Measurements from ENCODE around the gene LOXHD1. TPM values are rescaled to one million over a fixed set of nuclear protein-coding genes. Genes with fewer than 3 reads are reported as not detected.

LOXHD1 gene
- total RNA-seq, 1 donor from 2014 or later = not detected

DNA sequence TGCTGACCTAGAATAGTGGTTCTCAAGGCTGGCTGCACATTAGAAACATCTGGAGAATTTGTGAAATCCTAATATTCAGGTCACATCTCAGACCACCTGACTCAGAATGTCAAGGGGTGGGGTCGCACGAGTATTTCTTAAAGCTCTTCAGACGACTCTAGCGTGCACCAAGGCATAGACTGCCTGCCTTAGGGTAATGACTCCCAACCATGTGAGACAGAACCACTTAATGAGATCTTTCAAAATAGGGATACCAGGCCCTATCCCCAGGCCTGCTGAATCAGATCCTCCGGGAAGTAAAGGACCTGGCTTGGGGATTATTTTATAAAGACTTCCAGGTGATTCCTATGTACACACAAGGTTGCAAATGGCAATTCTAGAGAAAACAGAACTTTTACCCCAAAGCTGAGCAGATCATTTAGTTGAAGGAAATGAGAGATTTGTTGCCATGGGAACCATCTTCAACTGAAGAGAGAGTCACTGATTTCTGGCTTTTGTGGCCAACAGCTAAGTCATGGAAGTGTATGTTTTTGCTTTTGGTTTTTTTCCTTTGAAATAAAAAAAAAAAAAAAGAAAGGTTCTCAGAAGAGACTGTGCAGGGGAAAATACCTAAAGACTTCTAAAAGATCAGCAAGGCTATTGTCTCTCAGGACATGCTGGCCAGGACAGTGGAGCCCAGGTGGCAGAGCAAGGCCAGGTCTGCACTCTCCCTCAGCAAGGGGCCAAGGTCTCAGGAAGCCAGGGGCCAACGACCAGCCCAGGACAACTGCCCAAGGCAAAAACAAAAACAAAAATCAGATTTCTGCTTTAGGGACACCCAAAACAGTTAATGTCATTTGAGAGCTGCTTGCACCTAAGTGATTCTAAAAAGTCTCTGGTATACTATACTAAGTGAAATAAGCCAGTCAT lies 15.3 kb upstream of the LOXHD1 start:
- no peak for ATAC-seq
- DNase-seq (ENCODE audit: low spot score) = no peak

DNA sequence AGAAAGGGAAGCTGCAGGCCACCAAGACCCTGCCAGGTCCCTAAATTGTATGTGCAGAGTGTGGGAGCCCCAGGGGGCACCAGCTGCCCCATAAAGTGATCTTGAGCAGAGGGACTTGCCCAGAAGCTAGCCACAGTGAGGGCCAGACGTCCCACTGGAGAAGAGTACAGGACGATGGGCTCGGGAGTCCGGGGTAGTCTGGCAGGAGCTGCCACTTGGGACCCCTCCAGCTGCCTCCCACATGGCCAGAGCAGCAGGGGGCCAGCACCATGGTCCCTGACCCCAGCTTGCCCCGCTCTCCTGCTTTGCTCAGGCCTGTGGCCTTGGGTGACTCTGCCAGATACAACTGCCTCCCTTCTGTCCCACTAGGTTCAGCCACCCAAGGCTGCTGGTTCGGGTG lies 11.7 kb upstream of the LOXHD1 start:
- ATAC-seq = no peak
- DNase-seq (ENCODE audit: low spot score) = no peak

DNA sequence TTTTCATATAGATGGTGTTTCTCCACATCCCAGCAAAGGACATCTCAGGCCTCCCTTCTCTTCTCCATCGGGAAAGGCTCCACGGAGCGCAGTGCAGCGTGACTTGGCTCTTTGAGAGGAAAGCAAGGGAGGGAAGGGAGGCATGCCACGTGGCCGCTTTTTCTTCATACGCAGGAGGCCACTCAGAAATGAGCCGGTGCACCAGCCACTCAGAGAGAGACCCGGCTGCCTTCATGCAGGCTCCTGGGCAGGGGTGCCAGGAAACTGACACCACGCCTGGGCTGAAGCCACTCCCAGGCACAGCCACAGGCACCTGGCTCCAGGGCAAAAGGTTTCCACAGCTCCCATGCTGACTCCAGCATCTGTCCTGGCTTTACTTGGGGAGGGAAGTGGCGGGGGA lies 11.1 kb upstream of the LOXHD1 start:
- ATAC-seq (no peak), DNase-seq (ENCODE audit: low spot score) (no peak)

DNA sequence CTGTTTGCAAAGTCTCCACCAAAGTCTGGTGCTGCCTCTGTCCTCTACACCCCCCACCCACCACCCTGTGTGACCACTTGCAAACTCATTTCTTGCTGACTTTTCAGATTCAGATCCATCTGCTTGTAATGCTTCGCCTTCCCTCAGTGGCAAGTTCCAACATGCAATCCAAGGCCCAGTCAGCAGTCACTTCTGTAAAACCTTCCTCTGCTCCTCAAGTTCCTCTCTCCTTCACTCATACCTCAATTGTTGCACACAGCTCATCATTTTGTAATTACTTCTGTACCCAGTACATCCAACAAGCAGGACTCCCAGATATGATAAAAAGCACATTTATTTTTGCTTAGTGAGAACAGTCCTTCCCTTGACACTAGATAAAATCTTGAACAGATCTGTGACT lies 6.5 kb upstream of the LOXHD1 start:
- no peak for ATAC-seq
- no peak for DNase-seq (ENCODE audit: low spot score)

DNA sequence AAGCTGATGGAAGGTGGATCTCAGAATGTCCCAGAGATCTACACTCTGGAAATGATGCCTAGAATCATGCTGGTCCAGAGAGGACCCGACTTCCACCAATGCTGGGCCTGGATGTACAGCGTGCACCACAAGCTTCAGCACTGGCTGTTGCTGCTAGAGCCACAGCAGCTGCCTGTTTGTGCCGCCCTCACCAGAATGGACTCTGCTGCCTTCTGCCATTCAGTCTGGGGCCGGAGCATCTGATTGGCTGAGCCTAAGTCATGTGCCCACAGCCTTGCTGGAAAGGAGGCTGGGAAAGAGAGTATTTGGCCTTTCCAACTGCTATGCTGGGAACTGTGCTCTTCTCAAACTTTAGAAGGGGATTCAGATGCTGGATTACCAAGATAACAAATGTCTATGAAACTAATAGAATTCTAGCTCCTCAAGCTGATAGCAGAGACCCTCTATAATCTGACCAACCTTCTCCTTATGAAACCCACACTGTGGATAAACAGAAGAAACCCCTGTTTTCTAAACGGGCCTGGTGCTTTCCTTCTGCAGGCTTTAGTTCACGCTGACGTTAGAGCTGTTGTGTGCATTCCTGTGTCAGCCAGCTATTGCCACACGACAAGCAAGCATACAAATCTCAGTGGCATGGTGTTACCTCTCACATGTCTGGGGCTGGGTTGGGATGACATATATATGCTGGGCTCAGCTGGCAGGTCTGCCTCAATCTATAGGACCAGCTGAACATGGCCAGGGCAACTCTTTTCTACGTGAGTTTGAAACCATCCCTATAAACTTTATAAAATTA lies 4.1 kb upstream of the LOXHD1 start:
- DNase-seq (ENCODE audit: low spot score) = no peak
- ATAC-seq = peak; percentile 24

DNA sequence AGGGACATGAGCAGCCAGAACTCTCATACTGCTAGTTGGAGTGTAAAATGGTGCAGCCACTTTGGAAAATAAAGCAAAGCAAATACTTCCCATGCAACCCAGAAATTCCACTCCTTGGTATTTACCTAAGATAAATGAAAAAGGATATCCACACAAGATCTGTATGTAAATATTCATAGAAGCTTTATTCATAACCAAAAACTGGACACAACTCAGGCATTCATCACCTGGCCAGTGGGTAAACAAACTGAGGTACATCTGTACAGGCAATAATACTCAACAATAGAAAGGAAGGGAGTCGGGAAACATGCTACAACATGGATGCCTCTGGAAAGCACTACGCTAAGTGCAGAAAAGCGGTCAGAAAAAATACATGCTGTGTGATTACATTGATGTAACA lies 2.5 kb upstream of the LOXHD1 start:
- no peak for DNase-seq (ENCODE audit: low spot score)
- no peak for ATAC-seq

DNA sequence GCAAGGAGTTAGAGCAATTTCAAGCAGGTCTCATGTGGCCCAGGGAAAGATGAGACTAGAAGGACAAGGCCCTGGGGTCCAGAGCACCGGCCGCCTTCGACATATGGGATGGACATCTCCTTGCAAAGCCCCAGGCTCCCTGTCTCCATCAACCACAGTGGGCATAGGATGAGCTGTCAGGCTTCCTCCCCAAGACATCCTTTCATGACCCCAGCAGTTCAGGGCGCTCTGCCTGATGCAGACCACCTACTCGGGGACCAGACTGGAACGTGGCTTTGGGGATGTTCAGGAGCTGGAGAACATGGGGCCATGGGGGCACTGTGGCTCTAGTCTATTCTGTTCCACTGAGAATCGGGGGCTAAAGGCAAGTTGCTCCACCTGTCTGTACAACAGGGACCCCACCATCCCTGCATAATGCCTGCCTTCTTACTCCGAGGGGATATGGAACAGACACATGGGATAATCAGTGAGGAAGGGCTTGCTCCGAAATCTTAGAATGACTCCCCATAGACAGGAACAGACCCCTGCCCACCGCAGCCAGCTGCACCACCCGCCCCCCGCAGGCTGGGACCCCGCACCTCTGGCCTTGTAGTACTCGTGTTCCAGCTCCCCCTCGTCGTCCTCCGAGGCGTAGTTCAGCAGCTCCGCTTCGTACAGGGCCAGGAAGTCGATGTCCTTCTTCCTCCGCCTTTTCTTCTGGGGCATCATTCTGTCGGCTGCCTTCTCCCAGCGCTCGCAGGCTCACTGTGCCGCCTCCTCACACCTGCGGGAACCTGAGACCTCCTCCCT lies 500 bp downstream of the LOXHD1 start:
- ATAC-seq = no peak
- DNase-seq (ENCODE audit: low spot score) = no peak

DNA sequence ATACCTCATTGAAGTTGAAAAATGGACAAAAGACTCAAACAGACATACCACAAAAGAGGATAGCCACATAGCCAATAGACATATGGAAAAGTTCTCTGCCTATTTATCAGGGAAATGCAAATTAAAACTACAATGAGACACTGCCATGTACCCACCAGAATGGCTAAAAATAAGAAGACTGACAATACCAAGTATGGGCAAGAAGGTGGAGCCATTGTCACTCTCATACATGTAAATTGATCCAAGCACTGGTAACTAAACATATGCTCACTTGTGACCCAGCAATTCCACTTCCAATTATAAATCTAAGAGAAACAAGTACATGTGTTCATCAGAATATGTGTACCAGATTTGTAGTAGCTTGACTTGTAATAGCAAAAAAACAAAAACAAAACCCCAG lies 4.6 kb downstream of the LOXHD1 start:
- ATAC-seq = no peak
- DNase-seq (ENCODE audit: low spot score) = no peak

DNA sequence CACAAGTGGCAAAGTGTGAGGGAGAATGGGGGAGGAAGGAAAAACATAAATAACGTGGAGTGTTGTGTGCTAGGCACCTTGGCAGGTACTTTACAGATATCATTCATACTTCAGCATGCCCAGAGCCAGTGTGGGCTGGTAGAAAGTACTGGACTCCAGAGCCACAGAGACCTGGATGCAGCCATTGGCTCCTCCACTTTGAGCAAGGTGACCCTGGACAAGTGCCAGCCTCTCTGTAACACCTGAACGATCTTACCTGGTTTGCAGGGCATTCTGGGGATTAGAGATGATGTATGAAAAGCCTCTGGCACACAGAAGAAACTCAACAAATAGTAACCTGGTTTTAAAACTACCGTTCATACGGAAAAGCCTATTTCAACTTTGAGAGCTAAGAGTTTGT lies 6.3 kb downstream of the LOXHD1 start:
- DNase-seq (ENCODE audit: low spot score) (no peak), ATAC-seq (no peak)

DNA sequence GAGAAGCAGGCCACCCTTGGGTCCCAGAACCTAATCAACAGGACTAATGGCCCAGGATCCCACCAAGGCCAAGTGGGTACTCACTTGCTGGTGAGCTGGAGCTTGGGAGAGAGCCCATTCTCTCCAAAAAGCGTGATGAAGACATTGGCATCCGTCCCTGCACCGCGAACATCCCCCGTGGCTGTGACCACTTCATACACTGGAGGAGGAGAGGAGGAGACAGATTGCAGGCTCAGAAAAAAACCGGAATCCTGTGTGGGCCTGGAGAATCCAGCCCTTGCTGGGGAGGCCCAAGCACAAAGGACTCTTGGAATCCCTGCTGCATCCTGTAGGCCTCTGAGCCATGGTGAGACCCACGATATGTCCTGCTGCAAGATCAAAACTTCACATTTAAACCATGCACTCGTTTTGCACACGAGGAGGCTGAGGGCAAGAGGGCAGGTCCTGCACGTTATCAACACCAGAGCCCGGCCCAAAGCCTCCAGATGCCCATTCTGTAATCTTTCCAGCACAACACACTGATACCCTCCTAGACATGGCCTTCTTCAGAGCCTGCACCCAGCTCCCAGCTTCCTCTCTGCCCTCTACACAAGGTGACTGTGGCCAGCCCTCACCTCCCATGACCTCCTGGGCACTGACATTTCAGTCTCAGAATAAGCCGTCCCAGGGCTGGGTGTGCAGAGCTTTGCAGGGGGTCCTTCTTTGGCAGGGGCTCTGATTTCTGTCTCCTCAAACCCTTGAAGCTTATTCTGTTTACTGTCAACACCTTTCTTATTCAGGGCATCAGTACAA lies 7.8 kb downstream of the LOXHD1 start:
- DNase-seq (ENCODE audit: low spot score) (no peak), ATAC-seq (no peak)

DNA sequence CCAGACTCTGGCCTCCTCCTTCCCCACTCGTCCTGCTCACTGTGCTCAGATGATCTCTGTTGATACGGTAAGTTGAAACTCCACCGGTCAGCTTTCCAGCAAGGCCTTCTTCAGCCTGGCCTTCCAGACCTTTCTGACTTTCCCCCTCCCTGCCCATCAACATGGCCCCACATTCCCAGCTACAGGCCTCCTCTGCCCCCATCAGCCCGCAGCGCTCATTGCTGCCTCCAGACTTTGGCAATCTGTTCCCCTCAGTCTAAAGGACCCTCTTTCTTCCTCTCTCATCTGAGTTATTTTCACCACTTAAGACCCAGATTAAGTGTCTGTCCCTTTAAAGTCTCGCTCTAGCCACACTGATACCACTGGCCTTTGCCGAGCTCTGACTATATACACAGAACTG lies 10.6 kb downstream of the LOXHD1 start:
- ATAC-seq (no peak), DNase-seq (ENCODE audit: low spot score) (no peak)

DNA sequence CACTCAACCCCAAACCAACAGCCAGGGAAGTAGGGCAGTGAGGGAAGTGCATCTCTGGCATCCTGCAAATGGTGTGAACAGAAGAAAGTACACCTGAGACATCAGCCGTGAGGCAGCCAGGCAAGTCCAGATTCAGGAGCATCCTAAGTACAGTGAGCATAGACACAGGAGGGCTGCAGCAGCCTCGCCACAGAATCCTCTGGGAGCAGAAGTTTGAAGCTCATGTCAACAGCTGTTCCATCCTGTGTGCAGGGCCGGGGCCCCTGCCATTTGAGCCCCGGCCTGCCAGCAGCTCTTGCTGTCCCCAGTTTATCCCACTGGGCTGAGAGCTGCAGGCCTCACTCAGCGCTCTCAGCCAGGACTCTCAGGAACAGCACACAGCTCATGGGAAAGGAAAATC lies 14.5 kb downstream of the LOXHD1 start:
- DNase-seq (ENCODE audit: low spot score) (no peak), ATAC-seq (no peak)

DNA sequence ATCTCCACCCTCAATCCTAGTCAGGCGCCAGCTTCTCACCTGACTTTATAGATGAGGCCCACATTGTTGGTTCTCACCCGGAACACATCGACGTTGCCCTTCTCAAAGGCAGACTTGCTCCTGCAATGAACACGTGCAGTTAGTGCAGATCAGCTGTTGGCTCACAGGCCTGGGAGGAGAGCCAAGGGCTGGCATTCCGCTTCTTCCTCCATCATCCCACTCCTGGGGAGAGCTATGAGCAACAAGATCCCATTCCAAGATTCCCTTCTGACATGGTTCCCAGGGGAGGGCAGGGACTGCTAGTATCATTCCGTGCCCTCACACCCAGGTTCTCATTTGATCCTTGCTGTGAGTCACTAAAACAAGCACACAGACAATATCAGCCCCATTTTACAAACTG lies 15.1 kb downstream of the LOXHD1 start:
- ATAC-seq (no peak), DNase-seq (ENCODE audit: low spot score) (no peak)

DNA sequence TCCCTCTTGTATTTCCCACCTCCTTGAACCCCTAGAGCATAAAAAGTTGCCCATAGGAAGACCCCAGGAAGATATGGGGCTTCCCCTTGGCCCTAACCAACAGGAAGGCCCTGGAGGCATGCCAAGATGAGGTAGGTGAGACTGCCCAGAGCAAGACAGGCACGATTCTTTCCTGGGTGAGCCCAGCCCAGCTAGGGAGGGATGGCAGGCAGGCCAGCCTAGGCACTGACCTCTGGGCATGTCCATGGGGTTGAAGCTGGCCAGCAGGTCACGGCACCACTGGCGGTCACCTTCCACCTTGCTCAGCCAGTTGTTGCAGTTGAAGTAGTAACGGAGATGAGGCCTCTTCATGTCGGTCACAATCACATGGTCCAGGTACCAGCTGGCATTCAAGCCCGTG lies 17.6 kb downstream of the LOXHD1 start:
- ATAC-seq (no peak), DNase-seq (ENCODE audit: low spot score) (no peak)

DNA sequence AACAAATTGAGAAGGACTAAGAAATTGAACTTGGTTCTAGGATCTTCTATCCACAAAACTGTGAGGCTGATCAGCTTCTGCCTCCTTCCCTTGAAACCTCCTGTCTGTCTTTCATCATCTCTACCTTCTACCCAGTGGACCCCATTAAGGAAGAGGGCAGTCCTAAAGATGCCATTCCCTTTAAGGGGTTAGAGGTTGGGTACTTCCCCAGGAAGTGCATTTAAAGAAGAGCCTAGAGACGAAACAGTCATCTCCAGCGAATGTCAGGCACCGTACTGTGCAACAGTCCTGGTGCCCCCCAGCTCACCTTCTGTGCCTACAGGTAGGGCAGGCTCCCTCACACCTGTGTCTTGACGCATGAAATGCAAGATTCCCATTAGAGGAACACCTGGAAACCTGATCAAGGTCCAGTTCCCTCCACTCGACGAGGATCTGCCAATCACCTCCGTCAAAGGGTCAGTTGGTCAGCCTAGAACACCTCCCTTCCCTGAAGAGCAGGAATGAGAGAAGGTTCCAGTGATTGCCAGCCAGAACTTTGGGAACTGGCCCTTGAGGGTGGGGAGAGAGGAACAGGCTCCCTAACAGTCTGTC lies 20.9 kb downstream of the LOXHD1 start:
- DNase-seq (ENCODE audit: low spot score) (peak; percentile 14), ATAC-seq (no peak)

DNA sequence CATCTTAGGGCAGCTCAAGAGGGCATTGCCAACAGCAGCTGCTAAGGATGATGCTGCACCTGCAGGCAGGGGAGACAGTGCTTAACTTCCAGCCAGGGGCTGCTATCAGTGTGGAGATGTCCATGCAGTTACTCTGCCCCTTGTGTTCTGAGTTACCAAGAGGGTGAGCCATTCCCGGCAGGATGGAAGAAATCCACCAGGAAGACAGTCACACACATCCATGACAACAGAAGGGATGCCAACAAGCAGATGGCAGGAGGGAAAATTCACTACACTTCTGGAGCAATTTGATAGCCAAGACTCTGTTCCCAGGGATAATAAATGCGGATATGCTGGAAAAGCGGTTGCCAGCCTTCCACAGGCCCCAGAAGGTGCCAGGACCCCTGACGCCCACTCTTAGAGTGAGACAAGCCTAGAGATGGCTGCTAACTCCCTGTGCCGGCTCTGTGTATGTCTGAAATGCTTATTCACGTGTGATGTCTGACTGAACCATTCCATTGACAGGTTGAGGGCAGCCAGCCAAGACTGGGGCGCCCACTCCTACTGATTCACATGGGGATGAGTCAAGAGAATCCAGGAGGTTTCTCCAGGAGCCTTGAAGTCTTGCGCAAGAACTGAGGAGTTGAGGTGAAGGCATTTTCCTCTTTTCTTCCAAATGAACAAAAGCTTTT lies 24.5 kb downstream of the LOXHD1 start:
- peak; percentile 42 for DNase-seq (ENCODE audit: low spot score)
- no peak for ATAC-seq

DNA sequence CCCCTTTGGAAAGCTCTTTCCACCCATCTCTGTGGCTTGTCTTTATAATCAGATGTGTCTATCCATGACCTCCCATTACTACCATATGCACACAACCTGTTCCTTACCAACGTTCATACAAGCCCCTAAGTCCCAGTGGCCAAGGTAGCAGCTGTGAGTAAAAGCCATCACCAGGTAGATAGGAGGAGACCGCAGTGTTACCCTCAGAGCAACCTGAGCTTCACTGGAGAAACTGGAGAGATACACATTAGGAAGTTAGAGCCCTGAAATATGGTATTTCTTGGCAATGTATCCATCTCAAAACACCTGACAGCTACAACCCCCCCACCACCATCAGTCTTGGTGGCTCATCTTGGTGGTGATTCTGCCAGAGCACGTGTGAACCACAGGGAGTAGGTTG lies 26.0 kb downstream of the LOXHD1 start:
- DNase-seq (ENCODE audit: low spot score) (no peak), ATAC-seq (no peak)

DNA sequence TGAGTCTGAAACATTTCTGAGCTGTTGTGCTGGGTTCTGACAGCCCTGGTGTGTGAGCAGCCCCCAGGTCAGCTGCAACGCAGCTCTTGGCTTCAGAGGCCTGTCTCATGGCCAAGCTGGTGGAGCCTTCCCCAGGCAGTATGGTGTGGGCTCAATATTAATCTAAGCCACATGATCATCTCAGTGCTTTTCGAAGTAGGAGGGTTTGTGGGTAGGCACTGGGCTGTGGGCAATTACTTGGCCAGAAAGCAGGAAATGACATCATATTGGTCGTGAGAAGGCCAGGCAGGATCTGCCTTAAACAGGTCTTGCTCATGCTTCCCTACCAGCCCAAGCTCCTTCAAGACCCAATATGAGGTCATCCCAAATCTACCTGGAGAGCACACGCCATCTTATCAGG lies 26.9 kb downstream of the LOXHD1 start:
- ATAC-seq = no peak

DNA sequence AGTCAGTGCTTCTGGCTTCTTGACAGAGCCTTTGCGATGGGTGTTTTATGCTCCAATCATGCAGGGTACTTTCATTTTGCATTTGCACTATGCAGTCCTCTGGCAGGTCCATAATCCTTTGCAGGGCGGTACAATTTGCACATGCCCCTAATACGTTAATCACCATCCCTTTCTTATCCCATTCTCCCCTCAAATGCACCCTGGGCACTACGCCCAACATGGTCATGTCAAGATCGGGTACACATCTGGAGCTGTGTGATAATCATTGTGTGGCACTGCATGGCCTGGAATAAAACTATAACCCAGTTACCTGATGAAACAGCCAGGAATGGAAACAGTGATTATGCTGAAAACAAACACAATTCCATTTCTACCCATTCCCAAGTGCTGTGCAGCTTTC lies 27.7 kb downstream of the LOXHD1 start:
- ATAC-seq (no peak), DNase-seq (ENCODE audit: low spot score) (no peak)

More for the DNA sequence above, 26.9 kb downstream of the LOXHD1 start:
- DNase-seq (ENCODE audit: low spot score) = no peak

DNA sequence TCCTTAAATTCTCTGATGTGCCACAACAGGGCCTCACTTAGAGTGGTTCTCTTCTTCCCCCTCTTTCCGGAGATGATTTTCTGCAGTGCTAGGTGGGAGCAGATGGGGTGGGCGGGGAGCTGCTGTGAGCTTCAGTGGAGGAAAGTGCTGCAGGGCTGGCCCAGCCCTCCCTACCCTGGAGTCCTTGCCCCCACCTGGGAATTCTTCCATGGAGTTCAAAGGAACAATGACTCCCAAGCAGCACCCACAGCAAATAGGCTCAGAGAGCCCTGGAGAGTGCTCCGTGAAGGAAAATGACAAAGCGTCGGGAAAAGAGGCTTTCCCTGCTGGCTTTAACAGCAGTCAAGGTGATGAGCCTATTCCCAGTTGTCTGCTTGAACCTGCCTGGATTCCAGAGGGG lies 28.8 kb downstream of the LOXHD1 start:
- no peak for ATAC-seq
- no peak for DNase-seq (ENCODE audit: low spot score)
